ENCODE data around the gene NAA35. TPM values are rescaled to one million over a fixed set of nuclear protein-coding genes. Genes with fewer than 3 reads are reported as not detected.

Gene NAA35
- polyA plus RNA-seq, 1 of the 3 experiments (the other 2 are of a cell fraction): 9.0 TPM

GRCh38 chr9:85949586-85950335 lies 8.8 kb downstream of the NAA35 start:
- POLR2A ChIA-PET: no interaction called here

More at GRCh38 chr9:85949586-85950335, 8.8 kb downstream of the NAA35 start:
- TF ChIP-seq CHD2 (IDR thresholded peaks at IDR 0.05; ENCODE audit: low read length, partially characterized antibody) (no peak), NRF1 (IDR thresholded peaks at IDR 0.05; ENCODE audit: low read depth, low read length) (no peak), TEAD4 (IDR thresholded peaks at IDR 0.05; ENCODE audit: borderline replicate concordance, insufficient read depth) (no peak), REST (IDR thresholded peaks at IDR 0.05; ENCODE audit: low read depth, low read length) (no peak), EZH2phosphoT487 (IDR thresholded peaks at IDR 0.05; ENCODE audit: borderline replicate concordance, low read depth) (no peak), NFIC (IDR thresholded peaks at IDR 0.05; ENCODE audit: borderline replicate concordance) (peak; percentile 24; the same call in 1 of the 2 replicates), CTCF (IDR thresholded peaks at IDR 0.05) (no peak), FOSL2 (IDR thresholded peaks at IDR 0.05; ENCODE audit: borderline replicate concordance, low read depth) (no peak)
- peaks cover 34% of the 10 kb centered on the region for H4K20me1 ChIP-seq (ENCODE audit: insufficient read depth)
- H3K79me2 ChIP-seq (ENCODE audit: insufficient read depth): peaks cover 100% of the 10 kb centered on the region
- H3K9me3 ChIP-seq: no peaks in the 10 kb centered on the region
- peaks cover 15% of the 10 kb centered on the region for H3F3A ChIP-seq (replicated peaks; ENCODE audit: insufficient read depth)
- 74% methylated on average over 4 of the region's 4 CpGs for WGBS (ENCODE audit: low lambda C conversion rate)
- H3K4me2 ChIP-seq: peak overlapping the region; percentile 55
- no peaks in the 10 kb centered on the region for H3K27me3 ChIP-seq (ENCODE audit: insufficient read depth)
- no peak overlapping the region for H3K9ac ChIP-seq
- no peak overlapping the region for H3K4me3 ChIP-seq (ENCODE audit: low read depth in 2 of 2, low read length in 1 of 2)
- DNase-seq: no peak
- H3K36me3 ChIP-seq (replicated peaks in 1 of 2; ENCODE audit: control insufficient read depth in 1 of 2, insufficient read depth in 2 of 2, low read length in 1 of 2): peaks cover 29 to 57% of the 10 kb centered on the region in 2 experiments
- peak overlapping the region in 1 of 2 experiments; percentile 61; a peak in 2 of 4 replicates for H3K27ac ChIP-seq (ENCODE audit: low read depth in 2 of 2, low read length in 1 of 2)
- CTCF ChIA-PET: no interaction called here
- H3K9me2 ChIP-seq: no peaks in the 10 kb centered on the region
- peaks cover 0 to 11% of the 10 kb centered on the region in 2 experiments; a peak in 3 of 4 replicates for H3K4me1 ChIP-seq (ENCODE audit: control insufficient read depth in 1 of 2, insufficient read depth in 2 of 2, low read depth in 1 of 2, low read length in 1 of 2)
- H2AFZ ChIP-seq (ENCODE audit: low read depth): no peak overlapping the region; the same call in 1 of the 2 replicates

Measured in SK-N-SH (cell line).